Breast epithelium (tissue), 3 donors: ENCODE results near the gene KSR2.

Experiments used
- POLR2A ChIP-seq: fragments of 450-650 bp; IDR thresholded peaks from one replicate; pipeline ENCODE4 v1.6.1; 2016; ENCODE audit warnings: antibody characterized with exemption, mild to moderate bottlenecking, moderate library complexity
- POLR2AphosphoS5 ChIP-seq, 3 donors: sonication (generic); formaldehyde crosslinking; IDR thresholded peaks; one replicate each; pipeline ENCODE4 v1.6.1; 2017; ENCODE audit warnings: antibody characterized with exemption in 3 of 3

GRCh38 chr12:117897372-117898161 is 71.2 kb downstream of the KSR2 start:
- TF ChIP-seq POLR2AphosphoS5 (IDR thresholded peaks at IDR 0.05): no peak
- no peak for TF ChIP-seq POLR2A
